ENCODE data around the gene FANCE. TPM values are rescaled to one million over a fixed set of nuclear protein-coding genes. Genes with fewer than 3 reads are reported as not detected.

The FANCE gene
- total and polyA plus RNA-seq, 2 experiments from 2014 or later, result 5.4 to 25.5 TPM

DNA sequence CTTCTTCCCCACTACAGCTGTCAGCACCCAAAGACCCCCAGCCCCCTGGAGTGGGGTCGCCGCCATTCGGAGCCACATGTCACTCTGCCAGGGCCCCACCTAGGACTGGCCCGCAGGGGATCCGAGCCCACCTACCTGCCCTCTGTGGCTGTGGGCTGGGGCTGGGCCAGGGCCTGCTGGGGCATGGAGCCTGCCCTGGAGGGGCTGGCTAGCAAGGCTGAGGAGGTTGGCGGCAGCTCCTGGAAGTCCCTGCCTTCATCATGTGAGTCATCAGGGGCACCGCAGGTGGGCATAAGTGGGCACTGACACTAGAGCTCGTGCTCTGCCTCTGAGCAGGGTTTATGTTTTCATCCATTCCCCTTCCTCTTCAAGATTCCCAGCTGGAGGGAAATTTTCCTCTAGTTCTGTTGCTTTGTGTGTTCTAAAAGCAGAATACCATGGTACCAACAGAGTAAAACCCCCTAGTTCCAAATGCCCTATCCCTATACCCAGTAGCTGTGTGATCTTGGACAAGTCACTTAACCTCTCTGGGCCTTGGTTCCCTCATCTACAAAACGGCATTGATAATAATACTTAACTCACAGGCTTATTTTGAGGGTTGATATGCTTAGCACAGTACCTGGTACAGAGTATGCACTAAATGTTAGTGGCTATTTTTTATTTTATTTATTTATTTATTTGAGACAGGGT, 8.7 kb upstream of the FANCE start:
- no peaks in the 10 kb centered on the region for H3K36me3 Mint-ChIP-seq (ENCODE audit: low read depth)
- Histone ChIP-seq H4K20me1 (replicated peaks; ENCODE audit: insufficient read depth) (no peaks in the 10 kb centered on the region), H3K27me3 (ENCODE audit: insufficient read depth) (no peaks in the 10 kb centered on the region), H3K27ac (ENCODE audit: low read depth) (no peak overlapping the region), H3K4me1 (ENCODE audit: insufficient read depth) (no peaks in the 10 kb centered on the region), H3K79me2 (replicated peaks; ENCODE audit: insufficient read depth) (no peaks in the 10 kb centered on the region), H3K9me2 (ENCODE audit: insufficient read depth) (no peaks in the 10 kb centered on the region), H2AFZ (no peak overlapping the region), H3K4me2 (no peak overlapping the region), H3K36me3 (ENCODE audit: insufficient read depth) (no peaks in the 10 kb centered on the region), H3F3A (replicated peaks; ENCODE audit: low read depth) (no peaks in the 10 kb centered on the region), H3K4me3 (no peak overlapping the region)
- DNase-seq (ENCODE audit: low spot score) (no peak), ATAC-seq (0 out of 3 replicates have a peak, but pooled peaks have one; percentile 17)
- no peak overlapping the region for H3K27ac Mint-ChIP-seq
- H3K9me3 Mint-ChIP-seq, result no peaks in the 10 kb centered on the region
- peaks cover 6% of the 10 kb centered on the region for H3K27me3 Mint-ChIP-seq (ENCODE audit: insufficient read depth, low read depth, poor library complexity)
- no peaks in the 10 kb centered on the region for H3K4me1 Mint-ChIP-seq
- TF ChIP-seq, protein P1, sequence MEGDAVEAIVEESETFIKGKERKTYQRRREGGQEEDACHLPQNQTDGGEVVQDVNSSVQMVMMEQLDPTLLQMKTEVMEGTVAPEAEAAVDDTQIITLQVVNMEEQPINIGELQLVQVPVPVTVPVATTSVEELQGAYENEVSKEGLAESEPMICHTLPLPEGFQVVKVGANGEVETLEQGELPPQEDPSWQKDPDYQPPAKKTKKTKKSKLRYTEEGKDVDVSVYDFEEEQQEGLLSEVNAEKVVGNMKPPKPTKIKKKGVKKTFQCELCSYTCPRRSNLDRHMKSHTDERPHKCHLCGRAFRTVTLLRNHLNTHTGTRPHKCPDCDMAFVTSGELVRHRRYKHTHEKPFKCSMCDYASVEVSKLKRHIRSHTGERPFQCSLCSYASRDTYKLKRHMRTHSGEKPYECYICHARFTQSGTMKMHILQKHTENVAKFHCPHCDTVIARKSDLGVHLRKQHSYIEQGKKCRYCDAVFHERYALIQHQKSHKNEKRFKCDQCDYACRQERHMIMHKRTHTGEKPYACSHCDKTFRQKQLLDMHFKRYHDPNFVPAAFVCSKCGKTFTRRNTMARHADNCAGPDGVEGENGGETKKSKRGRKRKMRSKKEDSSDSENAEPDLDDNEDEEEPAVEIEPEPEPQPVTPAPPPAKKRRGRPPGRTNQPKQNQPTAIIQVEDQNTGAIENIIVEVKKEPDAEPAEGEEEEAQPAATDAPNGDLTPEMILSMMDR (conservative IDR thresholded peaks at IDR 0.05; ENCODE audit: low read depth in 2 of 2), result no peak
- no peak for TF ChIP-seq EZH2phosphoT487 (IDR thresholded peaks at IDR 0.05; ENCODE audit: unreplicated experiment)
- TF ChIP-seq ZNF114 (CRISPR knock-in tag; IDR thresholded peaks at IDR 0.05), result no peak
- no peak for TF ChIP-seq JUNB (IDR thresholded peaks at IDR 0.05; ENCODE audit: unreplicated experiment)
- TF ChIP-seq, protein P2, sequence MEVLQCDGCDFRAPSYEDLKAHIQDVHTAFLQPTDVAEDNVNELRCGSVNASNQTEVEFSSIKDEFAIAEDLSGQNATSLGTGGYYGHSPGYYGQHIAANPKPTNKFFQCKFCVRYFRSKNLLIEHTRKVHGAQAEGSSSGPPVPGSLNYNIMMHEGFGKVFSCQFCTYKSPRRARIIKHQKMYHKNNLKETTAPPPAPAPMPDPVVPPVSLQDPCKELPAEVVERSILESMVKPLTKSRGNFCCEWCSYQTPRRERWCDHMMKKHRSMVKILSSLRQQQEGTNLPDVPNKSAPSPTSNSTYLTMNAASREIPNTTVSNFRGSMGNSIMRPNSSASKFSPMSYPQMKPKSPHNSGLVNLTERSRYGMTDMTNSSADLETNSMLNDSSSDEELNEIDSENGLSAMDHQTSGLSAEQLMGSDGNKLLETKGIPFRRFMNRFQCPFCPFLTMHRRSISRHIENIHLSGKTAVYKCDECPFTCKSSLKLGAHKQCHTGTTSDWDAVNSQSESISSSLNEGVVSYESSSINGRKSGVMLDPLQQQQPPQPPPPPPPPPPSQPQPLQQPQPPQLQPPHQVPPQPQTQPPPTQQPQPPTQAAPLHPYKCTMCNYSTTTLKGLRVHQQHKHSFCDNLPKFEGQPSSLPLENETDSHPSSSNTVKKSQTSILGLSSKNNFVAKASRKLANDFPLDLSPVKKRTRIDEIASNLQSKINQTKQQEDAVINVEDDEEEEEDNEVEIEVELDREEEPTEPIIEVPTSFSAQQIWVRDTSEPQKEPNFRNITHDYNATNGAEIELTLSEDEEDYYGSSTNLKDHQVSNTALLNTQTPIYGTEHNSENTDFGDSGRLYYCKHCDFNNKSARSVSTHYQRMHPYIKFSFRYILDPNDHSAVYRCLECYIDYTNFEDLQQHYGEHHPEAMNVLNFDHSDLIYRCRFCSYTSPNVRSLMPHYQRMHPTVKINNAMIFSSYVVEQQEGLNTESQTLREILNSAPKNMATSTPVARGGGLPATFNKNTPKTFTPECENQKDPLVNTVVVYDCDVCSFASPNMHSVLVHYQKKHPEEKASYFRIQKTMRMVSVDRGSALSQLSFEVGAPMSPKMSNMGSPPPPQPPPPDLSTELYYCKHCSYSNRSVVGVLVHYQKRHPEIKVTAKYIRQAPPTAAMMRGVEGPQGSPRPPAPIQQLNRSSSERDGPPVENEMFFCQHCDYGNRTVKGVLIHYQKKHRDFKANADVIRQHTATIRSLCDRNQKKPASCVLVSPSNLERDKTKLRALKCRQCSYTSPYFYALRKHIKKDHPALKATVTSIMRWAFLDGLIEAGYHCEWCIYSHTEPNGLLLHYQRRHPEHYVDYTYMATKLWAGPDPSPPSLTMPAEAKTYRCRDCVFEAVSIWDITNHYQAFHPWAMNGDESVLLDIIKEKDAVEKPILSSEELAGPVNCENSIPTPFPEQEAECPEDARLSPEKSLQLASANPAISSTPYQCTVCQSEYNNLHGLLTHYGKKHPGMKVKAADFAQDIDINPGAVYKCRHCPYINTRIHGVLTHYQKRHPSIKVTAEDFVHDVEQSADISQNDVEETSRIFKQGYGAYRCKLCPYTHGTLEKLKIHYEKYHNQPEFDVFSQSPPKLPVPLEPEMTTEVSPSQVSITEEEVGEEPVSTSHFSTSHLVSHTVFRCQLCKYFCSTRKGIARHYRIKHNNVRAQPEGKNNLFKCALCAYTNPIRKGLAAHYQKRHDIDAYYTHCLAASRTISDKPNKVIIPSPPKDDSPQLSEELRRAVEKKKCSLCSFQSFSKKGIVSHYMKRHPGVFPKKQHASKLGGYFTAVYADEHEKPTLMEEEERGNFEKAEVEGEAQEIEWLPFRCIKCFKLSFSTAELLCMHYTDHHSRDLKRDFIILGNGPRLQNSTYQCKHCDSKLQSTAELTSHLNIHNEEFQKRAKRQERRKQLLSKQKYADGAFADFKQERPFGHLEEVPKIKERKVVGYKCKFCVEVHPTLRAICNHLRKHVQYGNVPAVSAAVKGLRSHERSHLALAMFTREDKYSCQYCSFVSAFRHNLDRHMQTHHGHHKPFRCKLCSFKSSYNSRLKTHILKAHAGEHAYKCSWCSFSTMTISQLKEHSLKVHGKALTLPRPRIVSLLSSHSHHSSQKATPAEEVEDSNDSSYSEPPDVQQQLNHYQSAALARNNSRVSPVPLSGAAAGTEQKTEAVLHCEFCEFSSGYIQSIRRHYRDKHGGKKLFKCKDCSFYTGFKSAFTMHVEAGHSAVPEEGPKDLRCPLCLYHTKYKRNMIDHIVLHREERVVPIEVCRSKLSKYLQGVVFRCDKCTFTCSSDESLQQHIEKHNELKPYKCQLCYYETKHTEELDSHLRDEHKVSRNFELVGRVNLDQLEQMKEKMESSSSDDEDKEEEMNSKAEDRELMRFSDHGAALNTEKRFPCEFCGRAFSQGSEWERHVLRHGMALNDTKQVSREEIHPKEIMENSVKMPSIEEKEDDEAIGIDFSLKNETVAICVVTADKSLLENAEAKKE (CRISPR knock-in tag; IDR thresholded peaks at IDR 0.05), result no peak
- TF ChIP-seq EZH2 (IDR thresholded peaks at IDR 0.05; ENCODE audit: low read depth, unreplicated experiment), result no peak
- no peak for TF ChIP-seq STAT1 (IDR thresholded peaks at IDR 0.05; ENCODE audit: unreplicated experiment)
- TF ChIP-seq REST (IDR thresholded peaks at IDR 0.05; ENCODE audit: unreplicated experiment), result no peak
- TF ChIP-seq, protein P3, sequence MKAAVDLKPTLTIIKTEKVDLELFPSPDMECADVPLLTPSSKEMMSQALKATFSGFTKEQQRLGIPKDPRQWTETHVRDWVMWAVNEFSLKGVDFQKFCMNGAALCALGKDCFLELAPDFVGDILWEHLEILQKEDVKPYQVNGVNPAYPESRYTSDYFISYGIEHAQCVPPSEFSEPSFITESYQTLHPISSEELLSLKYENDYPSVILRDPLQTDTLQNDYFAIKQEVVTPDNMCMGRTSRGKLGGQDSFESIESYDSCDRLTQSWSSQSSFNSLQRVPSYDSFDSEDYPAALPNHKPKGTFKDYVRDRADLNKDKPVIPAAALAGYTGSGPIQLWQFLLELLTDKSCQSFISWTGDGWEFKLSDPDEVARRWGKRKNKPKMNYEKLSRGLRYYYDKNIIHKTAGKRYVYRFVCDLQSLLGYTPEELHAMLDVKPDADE (IDR thresholded peaks at IDR 0.05), result no peak
- TF ChIP-seq ZNF331 (CRISPR knock-in tag; IDR thresholded peaks at IDR 0.05; ENCODE audit: low read depth), result no peak
- no peak for TF ChIP-seq POLR2AphosphoS5 (IDR thresholded peaks at IDR 0.05; ENCODE audit: low read depth)
- no peak for TF ChIP-seq CREB1 (CRISPR knock-in tag; IDR thresholded peaks at IDR 0.05; ENCODE audit: low read depth)
- TF ChIP-seq NANOG (IDR thresholded peaks at IDR 0.05; ENCODE audit: borderline replicate concordance), result no peak
- H3K4me3 Mint-ChIP-seq, result no peak overlapping the region
